Nephron (organoid): ENCODE results near the gene EIF1.

Experiments
- H3K27ac Mint-ChIP-seq, 3 experiments: 2 replicates each; pipeline ENCODE4 v1.8.0; 2020; ENCODE audit warnings: mixed read lengths in 3 of 3, mild to moderate bottlenecking in 2 of 3, moderate library complexity in 1 of 3
- H3K27me3 Mint-ChIP-seq: 2 replicates; pipeline ENCODE4 v1.8.0; 2021; ENCODE audit warnings: low read depth, mild to moderate bottlenecking, moderate library complexity, mixed read lengths
- H3K36me3 Mint-ChIP-seq: 2 replicates; pipeline ENCODE4 v1.8.0; 2020; ENCODE audit warnings: low read depth, mixed read lengths
- H3K4me1 Mint-ChIP-seq: 2 replicates; pipeline ENCODE4 v1.8.0; 2020; ENCODE audit warnings: mixed read lengths
- H3K4me3 Mint-ChIP-seq, 3 experiments: 2 replicates each; pipeline ENCODE4 v1.8.0; 2020; ENCODE audit warnings: mild to moderate bottlenecking in 3 of 3, mixed read lengths in 3 of 3, moderate library complexity in 2 of 3
- H3K9me3 Mint-ChIP-seq: 2 replicates; pipeline ENCODE4 v1.8.0; 2020; ENCODE audit warnings: mixed read lengths
- CTCF ChIP-seq, 3 experiments: fragments of 200-600 bp; sonication (generic); IDR thresholded peaks; one replicate each; pipeline ENCODE4 v1.5.0; 2021; ENCODE audit warnings: antibody characterized with exemption in 3 of 3; ENCODE audit not compliant: unreplicated experiment in 3 of 3

EIF1 gene

GRCh38 chr17:41686281-41686680 lies 2.4 kb upstream of the EIF1 start:
- no peak for TF ChIP-seq CTCF (IDR thresholded peaks at IDR 0.05; ENCODE audit: unreplicated experiment in 3 of 3)
- Mint-ChIP-seq H3K27me3 (peaks cover 7% of the 10 kb centered on the region), H3K4me1 (peaks cover 15% of the 10 kb centered on the region), H3K36me3 (peaks cover 18% of the 10 kb centered on the region), H3K27ac (no peak overlapping the region), H3K9me3 (no peaks in the 10 kb centered on the region), H3K4me3 (no peak overlapping the region)

GRCh38 chr17:41687828-41688640 lies 651 bp upstream of the EIF1 start:
- Mint-ChIP-seq H3K27me3 (peaks cover 7% of the 10 kb centered on the region), H3K27ac (peak overlapping the region; percentile 94 to 99 (median 99)), H3K9me3 (no peaks in the 10 kb centered on the region), H3K36me3 (peaks cover 36% of the 10 kb centered on the region), H3K4me3 (peak overlapping the region; percentile 97 to 98 (median 97)), H3K4me1 (peaks cover 15% of the 10 kb centered on the region)
- TF ChIP-seq CTCF (IDR thresholded peaks at IDR 0.05; ENCODE audit: unreplicated experiment in 3 of 3): no peak

GRCh38 chr17:41689497-41690299 lies 1.0 kb downstream of the EIF1 start:
- H3K27me3 Mint-ChIP-seq: no peaks in the 10 kb centered on the region
- TF ChIP-seq CTCF (IDR thresholded peaks at IDR 0.05; ENCODE audit: unreplicated experiment in 3 of 3): peak; percentile 67 to 77 (median 70)
- peaks cover 49% of the 10 kb centered on the region for H3K36me3 Mint-ChIP-seq
- H3K4me1 Mint-ChIP-seq: peaks cover 15% of the 10 kb centered on the region
- peak overlapping the region; percentile 97 to 98 (median 97) for H3K4me3 Mint-ChIP-seq
- H3K9me3 Mint-ChIP-seq: no peaks in the 10 kb centered on the region
- peak overlapping the region; percentile 94 to 99 (median 99) for H3K27ac Mint-ChIP-seq

- Mint-ChIP-seq H3K4me1 (peaks cover 15% of the 10 kb centered on the region), H3K36me3 (peaks cover 49% of the 10 kb centered on the region), H3K9me3 (no peaks in the 10 kb centered on the region), H3K4me3 (peak overlapping the region; percentile 97 to 98 (median 97)), H3K27ac (no peak overlapping the region), H3K27me3 (no peaks in the 10 kb centered on the region)
- no peak for TF ChIP-seq CTCF (IDR thresholded peaks at IDR 0.05; ENCODE audit: unreplicated experiment in 3 of 3)
Measured at GRCh38 chr17:41690497-41690896, 1.8 kb downstream of the EIF1 start.

GRCh38 chr17:41691031-41691777 lies 2.5 kb downstream of the EIF1 start:
- no peaks in the 10 kb centered on the region for H3K9me3 Mint-ChIP-seq
- no peak overlapping the region for H3K27ac Mint-ChIP-seq
- H3K36me3 Mint-ChIP-seq: peaks cover 53% of the 10 kb centered on the region
- peak overlapping the region; percentile 97 to 98 (median 97) for H3K4me3 Mint-ChIP-seq
- no peak for TF ChIP-seq CTCF (IDR thresholded peaks at IDR 0.05; ENCODE audit: unreplicated experiment in 3 of 3)
- H3K27me3 Mint-ChIP-seq: no peaks in the 10 kb centered on the region
- peaks cover 22% of the 10 kb centered on the region for H3K4me1 Mint-ChIP-seq
